SK-N-SH (cell line): ENCODE measurements around the gene CASZ1. TPM values are rescaled to one million over a fixed set of nuclear protein-coding genes. Genes with fewer than 3 reads are reported as not detected.

Experiments
- CTCF ChIA-PET: fragments of 300-600, 350-600 bp; formaldehyde crosslinking; extraction: SDS; loops from one replicate; lab custom pipeline; 2021; lab: Yijun Ruan, JAX
- POLR2A ChIA-PET: fragments of 350-600 bp; sonication (Branson Sonifier 250); formaldehyde crosslinking; extraction: SDS; loops from one replicate; lab custom pipeline; 2020; ENCODE audit warnings: antibody characterized with exemption, inconsistent platforms; lab: Yijun Ruan, JAX
- DNase-seq: peaks from one replicate; pipeline ENCODE4 v3.0.0; 2012
- H2AFZ ChIP-seq: fragments of 200-600 bp; sonication (generic); 2 replicates; pipeline ENCODE4 v1.8.1; 2016; ENCODE audit warnings: antibody characterized with exemption, mild to moderate bottlenecking, low read depth
- H3F3A ChIP-seq: fragments of 200-600 bp; sonication (generic); replicated peaks from 2 replicates; pipeline ENCODE3; 2016; ENCODE audit warnings: antibody characterized with exemption, mild to moderate bottlenecking; ENCODE audit not compliant: insufficient read depth
- H3K27ac ChIP-seq, 2 experiments: fragments of 200-500 bp in 1 of 2; fragments of 200-600 bp in 1 of 2; sonication (Bioruptor generic) in 1 of 2; sonication (generic), shearing (Covaris generic) in 1 of 2; 2 replicates each; pipeline versions ENCODE4 v1.5.1 to v1.6.1; 2014 to 2016; ENCODE audit warnings: low read depth in 2 of 2, inconsistent platforms in 1 of 2, low read length in 1 of 2, mild to moderate bottlenecking in 1 of 2, mixed read lengths in 1 of 2
- H3K27me3 ChIP-seq: fragments of 200-600 bp; sonication (generic), shearing (Covaris generic); 2 replicates; pipeline ENCODE4 v1.6.1; 2016; ENCODE audit warnings: mixed run types; ENCODE audit not compliant: insufficient read depth
- H3K36me3 ChIP-seq, 2 experiments: fragments of 200-500 bp in 1 of 2; fragments of 200-600 bp in 1 of 2; sonication (Bioruptor generic) in 1 of 2; sonication (generic) in 1 of 2; replicated peaks in 1 of 2; 2 replicates each; pipeline versions ENCODE3 to v1.5.1; 2014 to 2016; ENCODE audit warnings: low read length in 1 of 2, mild to moderate bottlenecking in 1 of 2; ENCODE audit not compliant: insufficient read depth in 2 of 2, control insufficient read depth in 1 of 2
- H3K4me1 ChIP-seq, 2 experiments: fragments of 200-500 bp in 1 of 2; fragments of 200-600 bp in 1 of 2; sonication (Bioruptor generic) in 1 of 2; sonication (generic), shearing (Covaris generic) in 1 of 2; 2 replicates each; pipeline versions ENCODE4 v1.5.1 to v1.6.1; 2014 to 2016; ENCODE audit warnings: low read depth in 1 of 2, low read length in 1 of 2, mixed run types in 1 of 2; ENCODE audit not compliant: insufficient read depth in 2 of 2, control insufficient read depth in 1 of 2
- H3K4me2 ChIP-seq: fragments of 200-600 bp; sonication (generic), shearing (Covaris generic); 2 replicates; pipeline ENCODE4 v1.6.1; 2017; ENCODE audit warnings: mixed run types
- H3K4me3 ChIP-seq, 2 experiments: fragments of 200-500 bp in 1 of 2; fragments of 200-600 bp in 1 of 2; sonication (Bioruptor generic) in 1 of 2; sonication (generic), shearing (Covaris generic) in 1 of 2; 2 replicates each; pipeline versions ENCODE4 v1.5.1 to v1.8.1; 2014 to 2016; ENCODE audit warnings: low read depth in 2 of 2, inconsistent platforms in 1 of 2, low read length in 1 of 2, mild to moderate bottlenecking in 1 of 2, mixed read lengths in 1 of 2, moderate library complexity in 1 of 2
- H3K79me2 ChIP-seq: fragments of 200-600 bp; sonication (generic); 2 replicates; pipeline ENCODE4 v1.8.1; 2017; ENCODE audit warnings: mild to moderate bottlenecking; ENCODE audit not compliant: insufficient read depth
- H3K9ac ChIP-seq: fragments of 200-600 bp; sonication (generic); 2 replicates; pipeline ENCODE4 v1.6.1; 2017; ENCODE audit warnings: mixed run types
- H3K9me2 ChIP-seq: fragments of 200-600 bp; sonication (generic); 2 replicates; pipeline ENCODE4 v1.6.1; 2017; ENCODE audit warnings: mixed run types
- H3K9me3 ChIP-seq: fragments of 200-600 bp; sonication (generic); 2 replicates; pipeline ENCODE4 v1.6.1; 2017; ENCODE audit warnings: mixed run types, mild to moderate bottlenecking, moderate library complexity
- H4K20me1 ChIP-seq: fragments of 200-600 bp; sonication (generic); 2 replicates; pipeline ENCODE4 v1.6.1; 2017; ENCODE audit warnings: mild to moderate bottlenecking, mixed run types; ENCODE audit not compliant: insufficient read depth
- CHD2 ChIP-seq: fragments of 150-350 bp; IDR thresholded peaks from 2 replicates; pipeline ENCODE4 v1.6.1; 2018; ENCODE audit warnings: low read length; ENCODE audit not compliant: partially characterized antibody
- NRF1 ChIP-seq: IDR thresholded peaks from 2 replicates; pipeline ENCODE4 v1.6.1; 2012; ENCODE audit warnings: low read depth, mild to moderate bottlenecking, low read length
- RAD21 ChIP-seq: IDR thresholded peaks from 2 replicates; pipeline ENCODE4 v1.6.1; 2012; ENCODE audit warnings: mild to moderate bottlenecking, low read length
- REST ChIP-seq: IDR thresholded peaks from 2 replicates; pipeline ENCODE4 v1.6.1; 2012; ENCODE audit warnings: mild to moderate bottlenecking, low read depth, low read length, moderate library complexity
- SIN3A ChIP-seq: IDR thresholded peaks from 2 replicates; pipeline ENCODE4 v1.6.1; 2012; ENCODE audit warnings: low read depth, mild to moderate bottlenecking, low read length, moderate library complexity, borderline replicate concordance
- TEAD4 ChIP-seq: IDR thresholded peaks from 2 replicates; pipeline ENCODE4 v1.4.0; 2012; ENCODE audit warnings: mild to moderate bottlenecking, borderline replicate concordance; ENCODE audit not compliant: insufficient read depth
- WGBS: methylation state at CpG from one replicate; pipeline ENCODE4 v1.1.6; 2017; ENCODE audit warnings: low lambda C conversion rate; 5-methylcytosine and 5-hydroxymethylcytosine counted together
- polyA plus RNA-seq, 3 experiments: library from polyadenylated mRNA; depleted of rRNA; stranded (reverse); fragments of >200 nt; gene quantifications; 2 replicates each; pipeline ENCODE4 v1.2.3, GENCODE V29; 2012
- TF ChIP-seq, protein P1 (sequence below): fragments of 150-350 bp; IDR thresholded peaks from 2 replicates; pipeline ENCODE4 v1.6.1; 2016; ENCODE audit warnings: mild to moderate bottlenecking, low read depth, low read length
- TF ChIP-seq, protein P2 (sequence below): IDR thresholded peaks from 2 replicates; pipeline ENCODE4; 2012

Gene CASZ1
- polyA plus RNA-seq, 1 of the 3 experiments (the other 2 are of a cell fraction), result 0.51 TPM

- H3K9me3 ChIP-seq, result no peaks in the 10 kb centered on the region
- H3K27me3 ChIP-seq, result no peaks in the 10 kb centered on the region
- ChIA-PET POLR2A (no interaction called here), CTCF (interaction anchor here (1.3 to 1.8 kb wide), 2 partner anchors 10 to 162 kb away, joined by 5 to 6 read pairs; no protein-coding TSS in a partner anchor)
- no peaks in the 10 kb centered on the region for H3F3A ChIP-seq
- peaks cover 0 to 46% of the 10 kb centered on the region in 2 experiments; a peak in 1 of 4 replicates for H3K4me1 ChIP-seq
- H3K79me2 ChIP-seq, result no peaks in the 10 kb centered on the region
- TF ChIP-seq SIN3A (no peak), CHD2 (no peak), NRF1 (no peak), RAD21 (no peak), REST (no peak), TEAD4 (no peak)
- TF ChIP-seq, protein P1, sequence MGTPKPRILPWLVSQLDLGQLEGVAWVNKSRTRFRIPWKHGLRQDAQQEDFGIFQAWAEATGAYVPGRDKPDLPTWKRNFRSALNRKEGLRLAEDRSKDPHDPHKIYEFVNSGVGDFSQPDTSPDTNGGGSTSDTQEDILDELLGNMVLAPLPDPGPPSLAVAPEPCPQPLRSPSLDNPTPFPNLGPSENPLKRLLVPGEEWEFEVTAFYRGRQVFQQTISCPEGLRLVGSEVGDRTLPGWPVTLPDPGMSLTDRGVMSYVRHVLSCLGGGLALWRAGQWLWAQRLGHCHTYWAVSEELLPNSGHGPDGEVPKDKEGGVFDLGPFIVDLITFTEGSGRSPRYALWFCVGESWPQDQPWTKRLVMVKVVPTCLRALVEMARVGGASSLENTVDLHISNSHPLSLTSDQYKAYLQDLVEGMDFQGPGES, result no peak
- TF ChIP-seq, protein P2, sequence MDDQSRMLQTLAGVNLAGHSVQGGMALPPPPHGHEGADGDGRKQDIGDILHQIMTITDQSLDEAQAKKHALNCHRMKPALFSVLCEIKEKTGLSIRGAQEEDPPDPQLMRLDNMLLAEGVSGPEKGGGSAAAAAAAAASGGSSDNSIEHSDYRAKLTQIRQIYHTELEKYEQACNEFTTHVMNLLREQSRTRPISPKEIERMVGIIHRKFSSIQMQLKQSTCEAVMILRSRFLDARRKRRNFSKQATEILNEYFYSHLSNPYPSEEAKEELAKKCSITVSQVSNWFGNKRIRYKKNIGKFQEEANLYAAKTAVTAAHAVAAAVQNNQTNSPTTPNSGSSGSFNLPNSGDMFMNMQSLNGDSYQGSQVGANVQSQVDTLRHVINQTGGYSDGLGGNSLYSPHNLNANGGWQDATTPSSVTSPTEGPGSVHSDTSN, result no peak
- H2AFZ ChIP-seq, result no peak overlapping the region
- no peak overlapping the region for H3K4me2 ChIP-seq
- H3K9me2 ChIP-seq, result no peaks in the 10 kb centered on the region
- H3K4me3 ChIP-seq, result no peak overlapping the region
- 64% methylated on average over 8 of the region's 12 CpGs for WGBS
- no peaks in the 10 kb centered on the region for H4K20me1 ChIP-seq
- H3K9ac ChIP-seq, result no peak overlapping the region
- no peaks in the 10 kb centered on the region for H3K36me3 ChIP-seq
- no peak for DNase-seq
- no peak overlapping the region for H3K27ac ChIP-seq
These were observed 126.9 kb downstream of the CASZ1 start for GRCh38 chr1:10669570-10669969.
